Stimulated activated CD8-positive, alpha-beta memory T cell treated with anti-CD3 and anti-CD28 coated beads, Interleukin-2, amount 100 ng/mL, for 1 hour (primary cell): ENCODE measurements around the gene KIAA1549.

Experiments
- DNase-seq, 2 donors: peaks; one replicate each; pipeline ENCODE4 v3.0.0-alpha.2; 2020; ENCODE audit warnings: low read depth in 2 of 2

KIAA1549 gene

GRCh38 chr7:138853448-138853847 lies 127.7 kb downstream of the KIAA1549 start:
- no peak for DNase-seq

- DNase-seq, result no peak
Measured at GRCh38 chr7:138852469-138852868, 128.7 kb downstream of the KIAA1549 start.

- DNase-seq, result no peak
Measured at GRCh38 chr7:138849701-138850100, 131.5 kb downstream of the KIAA1549 start.

GRCh38 chr7:138848056-138848980 lies 132.9 kb downstream of the KIAA1549 start:
- no peak for DNase-seq

- DNase-seq, result no peak
Measured at GRCh38 chr7:138845711-138846110, 135.5 kb downstream of the KIAA1549 start.

- DNase-seq, result no peak
Measured at GRCh38 chr7:138843632-138844580, 137.3 kb downstream of the KIAA1549 start.

GRCh38 chr7:138842111-138842510 lies 139.1 kb downstream of the KIAA1549 start:
- DNase-seq, result no peak

GRCh38 chr7:138838166-138838565 lies 143.0 kb downstream of the KIAA1549 start:
- no peak for DNase-seq

GRCh38 chr7:138837627-138838026 lies 143.6 kb downstream of the KIAA1549 start:
- no peak for DNase-seq

- no peak for DNase-seq
Measured at GRCh38 chr7:138835087-138835486, 146.1 kb downstream of the KIAA1549 start.

GRCh38 chr7:138834583-138834982 lies 146.6 kb downstream of the KIAA1549 start:
- no peak for DNase-seq

GRCh38 chr7:138833596-138833995 lies 147.6 kb downstream of the KIAA1549 start:
- no peak for DNase-seq

- no peak for DNase-seq
Measured at GRCh38 chr7:138832966-138833365, 148.2 kb downstream of the KIAA1549 start.

GRCh38 chr7:138829335-138829734 lies 151.9 kb downstream of the KIAA1549 start:
- no peak for DNase-seq

- DNase-seq, result no peak
Measured at GRCh38 chr7:138828302-138828701, 152.9 kb downstream of the KIAA1549 start.

GRCh38 chr7:138825049-138825721 lies 156.0 kb downstream of the KIAA1549 start:
- DNase-seq, result no peak

GRCh38 chr7:138822867-138823535 lies 158.2 kb downstream of the KIAA1549 start:
- no peak for DNase-seq

GRCh38 chr7:138821912-138822311 lies 159.3 kb downstream of the KIAA1549 start:
- no peak for DNase-seq

GRCh38 chr7:138819625-138820024 lies 161.6 kb downstream of the KIAA1549 start:
- no peak for DNase-seq

GRCh38 chr7:138816650-138817049 lies 164.5 kb downstream of the KIAA1549 start:
- DNase-seq, result no peak

GRCh38 chr7:138814816-138815332 lies 166.3 kb downstream of the KIAA1549 start:
- DNase-seq, result no peak
